ENCODE data around the gene INF2. TPM values are rescaled to one million over a fixed set of nuclear protein-coding genes. Genes with fewer than 3 reads are reported as not detected.

INF2 gene
- polyA plus RNA-seq, 1 experiment: 14.9 TPM

DNA sequence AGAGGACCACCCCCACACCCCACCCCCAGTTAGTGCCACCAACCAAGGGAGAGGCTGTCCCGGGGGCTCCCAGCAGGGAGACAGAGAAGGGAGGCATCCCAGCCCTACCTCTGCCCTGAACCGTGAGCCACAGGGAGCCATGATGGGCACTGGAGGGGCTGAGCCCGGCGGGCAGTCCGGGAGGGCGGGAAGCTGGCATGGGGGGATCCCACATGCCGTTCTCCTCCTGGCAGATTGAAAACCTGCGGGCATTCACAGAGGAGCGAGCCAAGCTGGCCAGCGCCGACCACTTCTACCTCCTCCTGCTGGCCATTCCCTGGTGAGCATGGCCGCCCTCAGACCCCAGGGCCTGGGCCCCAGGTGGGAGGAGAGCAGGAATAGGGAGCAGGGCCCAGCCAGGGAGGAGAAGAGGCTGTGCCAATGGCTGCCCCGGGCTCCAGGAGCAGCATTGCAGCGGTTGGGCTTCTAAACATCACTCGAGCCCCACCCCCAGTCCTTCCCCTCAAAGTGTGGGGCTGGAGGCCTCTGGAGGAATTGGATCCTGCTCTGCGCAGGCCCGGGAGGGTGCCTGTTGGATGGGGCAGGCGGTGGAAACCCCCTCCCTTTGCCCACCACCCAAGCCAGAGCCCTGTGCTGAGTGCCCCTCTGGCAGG, 20.1 kb downstream of the INF2 start:
- no peaks in the 10 kb centered on the region; the same call in 1 of the 2 replicates for H3K9me3 ChIP-seq (ENCODE audit: control insufficient read depth, insufficient read depth, low read length)
- TF ChIP-seq, protein P1, sequence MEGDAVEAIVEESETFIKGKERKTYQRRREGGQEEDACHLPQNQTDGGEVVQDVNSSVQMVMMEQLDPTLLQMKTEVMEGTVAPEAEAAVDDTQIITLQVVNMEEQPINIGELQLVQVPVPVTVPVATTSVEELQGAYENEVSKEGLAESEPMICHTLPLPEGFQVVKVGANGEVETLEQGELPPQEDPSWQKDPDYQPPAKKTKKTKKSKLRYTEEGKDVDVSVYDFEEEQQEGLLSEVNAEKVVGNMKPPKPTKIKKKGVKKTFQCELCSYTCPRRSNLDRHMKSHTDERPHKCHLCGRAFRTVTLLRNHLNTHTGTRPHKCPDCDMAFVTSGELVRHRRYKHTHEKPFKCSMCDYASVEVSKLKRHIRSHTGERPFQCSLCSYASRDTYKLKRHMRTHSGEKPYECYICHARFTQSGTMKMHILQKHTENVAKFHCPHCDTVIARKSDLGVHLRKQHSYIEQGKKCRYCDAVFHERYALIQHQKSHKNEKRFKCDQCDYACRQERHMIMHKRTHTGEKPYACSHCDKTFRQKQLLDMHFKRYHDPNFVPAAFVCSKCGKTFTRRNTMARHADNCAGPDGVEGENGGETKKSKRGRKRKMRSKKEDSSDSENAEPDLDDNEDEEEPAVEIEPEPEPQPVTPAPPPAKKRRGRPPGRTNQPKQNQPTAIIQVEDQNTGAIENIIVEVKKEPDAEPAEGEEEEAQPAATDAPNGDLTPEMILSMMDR (IDR thresholded peaks at IDR 0.05; ENCODE audit: low read depth, low read length): no peak
- CTCF ChIA-PET: interaction anchor here (0.6 to 2.4 kb wide), 12 partner anchors 11 to 335 kb away, joined by 3 to 9 read pairs (median 4); partner anchors contain the start of gene ADSS1
- peak overlapping the region; percentile 11 for H3K27ac ChIP-seq (ENCODE audit: low read depth, low read length)
- POLR2A ChIA-PET: no interaction called here
- H3K27me3 ChIP-seq (ENCODE audit: control insufficient read depth, insufficient read depth, low read length): no peaks in the 10 kb centered on the region
- H3K4me3 ChIP-seq (ENCODE audit: low read depth, low read length): no peak overlapping the region
- no peak for DNase-seq (ENCODE audit: low read depth, low spot score)

DNA sequence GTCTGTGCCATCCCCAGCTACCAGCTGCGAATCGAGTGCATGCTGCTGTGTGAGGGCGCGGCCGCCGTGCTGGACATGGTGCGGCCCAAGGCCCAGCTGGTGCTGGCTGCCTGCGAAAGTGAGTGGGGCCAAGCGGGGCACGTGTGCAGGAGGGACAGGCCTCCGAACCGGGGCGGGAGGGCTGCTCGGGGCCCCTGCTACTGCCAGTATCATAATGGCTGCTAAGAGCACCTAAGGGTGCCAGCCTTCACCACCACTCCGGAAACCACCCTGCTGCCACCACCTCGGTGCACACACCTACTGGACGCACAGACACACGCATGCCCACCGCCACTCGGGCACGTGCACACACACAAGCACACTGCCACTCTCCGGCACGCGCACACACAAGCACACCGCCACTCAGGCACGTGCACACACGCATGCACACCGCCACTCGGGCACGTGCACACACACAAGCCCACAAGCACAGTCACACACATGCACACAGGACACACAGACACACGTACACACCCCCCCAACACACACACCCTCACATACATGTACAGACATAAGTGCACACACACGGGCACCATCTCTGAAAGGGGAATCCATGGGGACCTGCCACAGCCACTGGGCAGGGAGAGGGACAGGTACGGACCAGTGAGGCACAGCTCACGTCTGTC, 20.8 kb downstream of the INF2 start:
- ChIA-PET CTCF (interaction anchor here (1.2 to 2.4 kb wide), 3 partner anchors 13 to 28 kb away, joined by 4 to 9 read pairs (median 4); partner anchors contain the start of gene ADSS1), POLR2A (no interaction called here)

DNA sequence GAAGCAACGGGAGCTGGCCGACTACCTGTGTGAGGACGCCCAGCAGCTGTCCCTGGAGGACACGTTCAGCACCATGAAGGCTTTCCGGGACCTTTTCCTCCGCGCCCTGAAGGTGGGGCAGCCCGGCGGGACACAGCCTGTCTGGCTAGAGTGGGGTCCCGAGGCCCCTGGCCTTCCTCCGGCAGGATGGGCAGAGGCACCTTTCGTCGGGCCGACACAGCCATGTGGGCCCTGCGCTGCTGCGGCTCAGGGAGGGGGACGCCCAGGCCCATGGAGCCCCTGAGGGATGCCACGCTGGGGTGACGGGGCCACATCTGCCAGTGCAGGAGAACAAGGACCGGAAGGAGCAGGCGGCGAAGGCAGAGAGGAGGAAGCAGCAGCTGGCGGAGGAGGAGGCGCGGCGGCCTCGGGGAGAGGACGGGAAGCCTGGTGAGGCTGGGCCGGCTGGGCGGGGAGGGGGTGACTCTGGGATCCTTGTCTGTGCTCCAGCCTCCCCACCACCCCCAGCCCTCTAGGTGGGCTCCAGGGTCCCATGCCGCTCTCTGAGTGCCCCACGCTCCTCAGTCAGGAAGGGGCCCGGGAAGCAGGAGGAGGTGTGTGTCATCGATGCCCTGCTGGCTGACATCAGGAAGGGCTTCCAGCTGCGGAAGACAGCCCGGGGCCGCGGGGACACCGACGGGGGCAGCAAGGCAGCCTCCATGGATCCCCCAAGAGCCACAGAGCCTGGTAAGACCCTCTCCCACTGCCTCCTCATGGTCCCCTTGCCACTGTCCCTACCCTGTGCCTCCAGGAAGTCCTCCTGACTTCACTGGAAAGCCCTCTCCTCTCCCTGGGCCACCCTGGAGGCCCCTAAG, 23.7 kb downstream of the INF2 start:
- ChIA-PET CTCF (interaction anchor here (0.9 kb wide), 1 partner anchor 10 kb away, joined by 3 read pairs; the partner anchor contains the start of gene ADSS1), POLR2A (no interaction called here)
- no peak overlapping the region for H3K27ac ChIP-seq (ENCODE audit: low read depth, low read length)
- no peak overlapping the region for H3K4me3 ChIP-seq (ENCODE audit: low read depth, low read length)
- DNase-seq (ENCODE audit: low read depth, low spot score): no peak
- TF ChIP-seq, protein P1 (IDR thresholded peaks at IDR 0.05; ENCODE audit: low read depth, low read length): no peak
- no peaks in the 10 kb centered on the region for H3K9me3 ChIP-seq (ENCODE audit: control insufficient read depth, insufficient read depth, low read length)
- H3K27me3 ChIP-seq (ENCODE audit: control insufficient read depth, insufficient read depth, low read length): no peaks in the 10 kb centered on the region

More for the DNA sequence above, 20.8 kb downstream of the INF2 start:
- H3K9me3 ChIP-seq (ENCODE audit: control insufficient read depth, insufficient read depth, low read length): no peaks in the 10 kb centered on the region; the same call in 1 of the 2 replicates
- H3K27me3 ChIP-seq (ENCODE audit: control insufficient read depth, insufficient read depth, low read length): no peaks in the 10 kb centered on the region
- H3K4me3 ChIP-seq (ENCODE audit: low read depth, low read length): no peak overlapping the region
- no peak overlapping the region for H3K27ac ChIP-seq (ENCODE audit: low read depth, low read length)
- TF ChIP-seq, protein P1 (IDR thresholded peaks at IDR 0.05; ENCODE audit: low read depth, low read length): no peak
- no peak for DNase-seq (ENCODE audit: low read depth, low spot score)

DNA sequence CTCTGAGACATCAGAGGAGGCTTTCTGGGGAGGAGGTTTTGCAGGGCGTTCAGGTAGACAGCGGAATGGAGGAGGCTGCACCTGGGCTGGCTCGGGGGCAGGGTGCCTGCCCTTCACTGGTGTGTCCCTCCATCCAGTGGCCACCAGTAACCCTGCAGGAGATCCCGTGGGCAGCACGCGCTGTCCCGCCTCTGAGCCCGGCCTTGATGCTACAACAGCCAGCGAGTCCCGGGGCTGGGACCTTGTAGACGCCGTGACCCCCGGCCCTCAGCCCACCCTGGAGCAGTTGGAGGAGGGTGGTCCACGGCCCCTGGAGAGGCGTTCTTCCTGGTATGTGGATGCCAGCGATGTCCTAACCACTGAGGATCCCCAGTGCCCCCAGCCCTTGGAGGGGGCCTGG, 24.6 kb downstream of the INF2 start:
- ChIA-PET CTCF (no interaction called here), POLR2A (no interaction called here)
- H3K27me3 ChIP-seq (ENCODE audit: control insufficient read depth, insufficient read depth, low read length): no peaks in the 10 kb centered on the region
- no peak overlapping the region for H3K27ac ChIP-seq (ENCODE audit: low read depth, low read length)
- no peak for DNase-seq (ENCODE audit: low read depth, low spot score)
- H3K4me3 ChIP-seq (ENCODE audit: low read depth, low read length): no peak overlapping the region
- TF ChIP-seq, protein P1 (IDR thresholded peaks at IDR 0.05; ENCODE audit: low read depth, low read length): no peak
- no peaks in the 10 kb centered on the region; the same call in 1 of the 2 replicates for H3K9me3 ChIP-seq (ENCODE audit: control insufficient read depth, insufficient read depth, low read length)
